ENCODE measurements around the gene DRGX.

Gene DRGX

GRCh38 chr10:49321021-49321420 lies 74.9 kb downstream of the DRGX start:
- no peak overlapping the region for H3K27ac ChIP-seq
- H3K4me3 ChIP-seq (ENCODE audit: low read depth, low read length): no peak overlapping the region
- H3K36me3 ChIP-seq: no peaks in the 10 kb centered on the region
- DNase-seq: no peak
- peaks cover 6% of the 10 kb centered on the region for H3K27me3 ChIP-seq (ENCODE audit: insufficient read depth, low read depth, severe bottlenecking)
- no peaks in the 10 kb centered on the region for H3K9me3 ChIP-seq (ENCODE audit: severe bottlenecking)
- TF ChIP-seq, protein P1, sequence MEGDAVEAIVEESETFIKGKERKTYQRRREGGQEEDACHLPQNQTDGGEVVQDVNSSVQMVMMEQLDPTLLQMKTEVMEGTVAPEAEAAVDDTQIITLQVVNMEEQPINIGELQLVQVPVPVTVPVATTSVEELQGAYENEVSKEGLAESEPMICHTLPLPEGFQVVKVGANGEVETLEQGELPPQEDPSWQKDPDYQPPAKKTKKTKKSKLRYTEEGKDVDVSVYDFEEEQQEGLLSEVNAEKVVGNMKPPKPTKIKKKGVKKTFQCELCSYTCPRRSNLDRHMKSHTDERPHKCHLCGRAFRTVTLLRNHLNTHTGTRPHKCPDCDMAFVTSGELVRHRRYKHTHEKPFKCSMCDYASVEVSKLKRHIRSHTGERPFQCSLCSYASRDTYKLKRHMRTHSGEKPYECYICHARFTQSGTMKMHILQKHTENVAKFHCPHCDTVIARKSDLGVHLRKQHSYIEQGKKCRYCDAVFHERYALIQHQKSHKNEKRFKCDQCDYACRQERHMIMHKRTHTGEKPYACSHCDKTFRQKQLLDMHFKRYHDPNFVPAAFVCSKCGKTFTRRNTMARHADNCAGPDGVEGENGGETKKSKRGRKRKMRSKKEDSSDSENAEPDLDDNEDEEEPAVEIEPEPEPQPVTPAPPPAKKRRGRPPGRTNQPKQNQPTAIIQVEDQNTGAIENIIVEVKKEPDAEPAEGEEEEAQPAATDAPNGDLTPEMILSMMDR (IDR thresholded peaks at IDR 0.05; ENCODE audit: low read depth, low read length): no peak

DNA sequence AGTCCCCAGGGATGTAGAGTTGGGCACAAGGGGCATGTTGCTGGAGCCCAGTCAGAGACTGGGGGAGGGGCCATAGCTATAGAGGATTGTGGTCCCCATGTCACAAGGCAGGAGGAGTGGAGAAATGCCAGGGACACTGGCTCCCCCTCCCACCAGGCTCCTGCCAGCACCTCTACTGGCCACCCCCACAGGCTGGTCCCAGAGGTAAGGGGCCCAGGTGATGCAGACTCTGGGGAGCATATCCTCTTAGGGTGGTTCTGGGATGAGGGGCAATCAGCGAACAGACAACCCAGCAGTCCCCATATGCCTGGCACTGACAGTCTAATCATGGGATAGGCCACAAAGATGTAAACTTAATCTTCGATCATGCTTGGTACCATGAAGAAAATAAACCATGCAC lies 75.7 kb downstream of the DRGX start:
- Histone ChIP-seq H3K27ac (no peak overlapping the region), H3K4me3 (ENCODE audit: low read depth, low read length) (no peak overlapping the region), H3K36me3 (no peaks in the 10 kb centered on the region), H3K27me3 (ENCODE audit: insufficient read depth, low read depth, severe bottlenecking) (peaks cover 6% of the 10 kb centered on the region), H3K9me3 (ENCODE audit: severe bottlenecking) (no peaks in the 10 kb centered on the region)
- DNase-seq: no peak
- TF ChIP-seq, protein P1 (IDR thresholded peaks at IDR 0.05; ENCODE audit: low read depth, low read length): no peak

- no peak for DNase-seq
- Histone ChIP-seq H3K36me3 (no peaks in the 10 kb centered on the region), H3K9me3 (ENCODE audit: severe bottlenecking) (no peaks in the 10 kb centered on the region), H3K27ac (no peak overlapping the region), H3K27me3 (ENCODE audit: insufficient read depth, low read depth, severe bottlenecking) (peaks cover 6% of the 10 kb centered on the region), H3K4me3 (ENCODE audit: low read depth, low read length) (no peak overlapping the region)
- TF ChIP-seq, protein P1 (IDR thresholded peaks at IDR 0.05; ENCODE audit: low read depth, low read length): no peak
These were observed 76.7 kb downstream of the DRGX start for GRCh38 chr10:49319206-49319605.

DNA sequence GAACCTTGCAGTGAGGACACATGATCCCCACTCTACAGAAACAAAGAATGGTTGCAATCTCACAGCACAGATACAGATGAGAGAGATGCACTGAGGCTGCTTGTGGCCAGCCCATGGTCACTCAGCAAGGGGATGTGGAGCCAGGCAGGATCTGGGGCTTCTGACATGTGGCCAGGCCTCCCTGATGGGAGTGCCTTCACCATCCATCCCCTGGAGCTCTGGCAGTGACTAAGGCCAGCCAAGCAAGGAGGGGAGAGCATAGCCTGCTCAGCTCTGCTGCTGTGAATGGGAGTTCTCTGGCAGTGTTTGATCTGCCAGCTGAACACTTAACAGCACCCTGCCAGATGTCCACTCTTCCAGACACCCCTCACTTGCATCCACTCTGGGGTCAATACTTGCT lies 77.1 kb downstream of the DRGX start:
- no peak for DNase-seq
- Histone ChIP-seq H3K27ac (no peak overlapping the region), H3K36me3 (no peaks in the 10 kb centered on the region), H3K9me3 (ENCODE audit: severe bottlenecking) (no peaks in the 10 kb centered on the region), H3K27me3 (ENCODE audit: insufficient read depth, low read depth, severe bottlenecking) (peaks cover 6% of the 10 kb centered on the region), H3K4me3 (ENCODE audit: low read depth, low read length) (no peak overlapping the region)
- TF ChIP-seq, protein P1 (IDR thresholded peaks at IDR 0.05; ENCODE audit: low read depth, low read length): no peak

DNA sequence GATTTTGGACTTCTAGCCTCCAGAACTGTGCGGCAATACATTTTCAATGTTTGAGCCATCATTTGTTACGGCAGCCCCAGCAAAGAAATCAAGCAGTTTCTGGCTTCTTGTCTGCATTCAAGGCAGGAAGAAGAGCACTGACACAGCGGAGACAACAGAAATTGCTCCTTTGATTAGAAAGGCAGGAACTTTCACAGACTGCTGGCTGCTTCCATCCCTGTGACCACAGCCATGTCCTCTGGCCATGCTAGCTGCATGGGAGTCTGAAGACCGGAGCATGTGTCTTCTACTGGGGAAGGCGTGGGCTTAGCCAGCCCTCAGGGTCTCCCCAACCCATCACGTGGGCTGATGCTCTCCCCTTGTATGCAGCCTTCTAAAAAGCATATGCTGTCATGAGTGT lies 77.9 kb downstream of the DRGX start:
- Histone ChIP-seq H3K4me3 (ENCODE audit: low read depth, low read length) (no peak overlapping the region), H3K36me3 (no peaks in the 10 kb centered on the region), H3K9me3 (ENCODE audit: severe bottlenecking) (no peaks in the 10 kb centered on the region), H3K27me3 (ENCODE audit: insufficient read depth, low read depth, severe bottlenecking) (peaks cover 6% of the 10 kb centered on the region), H3K27ac (no peak overlapping the region)
- no peak for DNase-seq
- TF ChIP-seq, protein P1 (IDR thresholded peaks at IDR 0.05; ENCODE audit: low read depth, low read length): no peak

- Histone ChIP-seq H3K36me3 (no peaks in the 10 kb centered on the region), H3K27me3 (ENCODE audit: insufficient read depth, low read depth, severe bottlenecking) (no peaks in the 10 kb centered on the region), H3K9me3 (ENCODE audit: severe bottlenecking) (no peaks in the 10 kb centered on the region), H3K4me3 (ENCODE audit: low read depth, low read length) (no peak overlapping the region), H3K27ac (no peak overlapping the region)
- TF ChIP-seq, protein P1 (IDR thresholded peaks at IDR 0.05; ENCODE audit: low read depth, low read length): no peak
- no peak for DNase-seq
These were observed 81.1 kb downstream of the DRGX start for GRCh38 chr10:49314806-49315205.
